Frontal cortex (tissue), 4 donors: ENCODE data around the gene ZNF668. TPM values are rescaled to one million over a fixed set of nuclear protein-coding genes. Genes with fewer than 3 reads are reported as not detected.
A peak's percentile ranks its signal among the peaks of the same experiment; 100 is the strongest.

Experiments
- DNase-seq, 2 donors: peaks; one replicate each; pipeline ENCODE4 v3.0.0; 2012; ENCODE audit warnings: low spot score in 2 of 2
- FAIRE-seq: peaks from 2 replicates; lab custom pipeline; 2012; peaks lifted over from hg19 to GRCh38; lab: Jason Lieb, UNC
- total RNA-seq: library from RNA; depleted of rRNA; stranded (reverse); fragments of >200 nt; gene quantifications from one replicate; pipeline ENCODE4 v1.2.3, GENCODE V29; 2014
- donor health status: control.
- donor health status: control.
- donor health status: control.

Gene ZNF668
- total RNA-seq, 1 donor from 2014 or later: 9.0 TPM

DNA sequence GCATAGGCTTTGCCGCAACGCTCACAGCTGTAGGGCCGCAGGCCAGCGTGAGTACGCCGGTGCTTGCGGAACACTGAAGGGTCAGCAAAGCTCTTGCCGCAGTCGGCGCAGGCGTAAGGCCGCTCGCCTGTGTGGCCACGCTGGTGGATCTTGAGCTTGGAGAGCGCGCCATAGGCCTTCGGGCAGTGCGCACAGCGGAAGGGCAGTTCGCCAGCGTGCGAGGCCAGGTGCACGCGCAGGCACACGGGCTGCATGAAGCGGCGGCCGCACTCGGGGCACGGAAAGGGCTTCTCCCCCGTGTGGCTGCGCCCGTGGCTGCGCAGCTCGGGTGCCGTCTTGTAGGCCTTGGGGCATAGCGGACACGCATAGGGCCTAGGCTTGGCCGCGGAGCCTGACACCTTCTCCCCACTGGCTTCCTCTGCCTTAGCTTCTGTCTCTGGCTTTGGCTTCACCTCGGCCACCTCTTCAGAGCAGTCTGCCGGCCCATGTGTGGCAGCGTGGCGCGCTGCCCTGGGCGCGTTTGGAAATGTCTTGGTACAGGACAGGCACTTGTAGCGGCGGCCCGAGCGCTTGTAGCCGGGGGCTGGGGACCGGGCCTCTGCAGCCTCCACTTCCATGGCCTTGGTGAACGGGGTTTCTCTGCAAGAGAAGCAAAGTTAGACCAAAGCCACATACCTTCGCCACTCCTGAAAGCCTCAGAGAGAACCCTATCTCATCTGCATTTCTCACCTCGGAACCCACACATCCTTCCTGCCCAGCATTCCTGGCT is 10.0 kb downstream of the ZNF668 start:
- DNase-seq (no peak), FAIRE-seq (no peak)

DNA sequence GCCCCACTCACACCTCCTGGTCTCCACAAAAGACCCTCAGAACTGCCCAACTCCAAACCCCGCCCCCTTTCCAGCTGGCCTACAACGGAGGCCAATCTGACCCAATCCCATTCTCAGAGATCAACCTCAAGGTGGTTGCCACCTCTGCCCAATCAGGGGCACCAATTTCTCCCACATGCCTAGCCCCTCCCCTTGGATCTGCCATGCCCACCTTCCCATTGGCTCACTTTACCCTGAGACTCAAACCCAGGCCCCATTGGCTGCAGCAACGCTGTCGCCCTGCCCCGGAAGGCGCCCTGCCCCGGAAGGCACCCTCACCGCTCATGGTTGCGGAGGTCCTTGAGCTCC is 10.6 kb downstream of the ZNF668 start:
- DNase-seq (no peak), FAIRE-seq (no peak)

DNA sequence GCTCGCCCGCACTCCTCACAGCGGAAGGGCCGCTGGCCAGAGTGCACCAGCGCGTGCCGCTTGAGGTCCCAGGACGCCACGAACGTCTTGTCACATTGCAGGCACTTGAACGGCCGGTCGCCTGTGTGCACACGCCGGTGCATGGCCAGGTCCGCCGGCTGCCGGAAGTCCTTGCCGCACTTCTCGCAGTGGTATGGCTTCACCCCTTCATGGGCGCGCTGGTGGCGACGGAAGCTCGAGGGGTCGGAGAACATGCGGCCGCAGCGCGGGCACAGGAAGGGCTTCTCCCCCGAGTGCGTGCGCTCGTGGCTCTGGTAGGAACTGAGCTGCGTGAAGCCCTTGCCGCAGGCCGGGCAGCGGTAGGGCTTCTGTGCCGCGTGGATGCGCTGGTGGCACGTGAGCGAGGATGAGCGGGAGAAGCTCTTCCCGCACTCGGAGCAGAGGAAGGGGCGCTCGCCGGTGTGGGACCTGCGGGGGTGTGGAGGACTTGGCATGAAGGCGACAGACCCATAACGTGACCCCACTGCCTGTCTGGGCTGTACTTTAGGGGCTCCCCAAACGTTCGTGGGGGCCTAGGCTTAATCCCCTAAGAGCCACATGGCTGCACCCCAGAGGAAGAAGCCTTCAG is 12.1 kb downstream of the ZNF668 start:
- DNase-seq (no peak), FAIRE-seq (no peak)

DNA sequence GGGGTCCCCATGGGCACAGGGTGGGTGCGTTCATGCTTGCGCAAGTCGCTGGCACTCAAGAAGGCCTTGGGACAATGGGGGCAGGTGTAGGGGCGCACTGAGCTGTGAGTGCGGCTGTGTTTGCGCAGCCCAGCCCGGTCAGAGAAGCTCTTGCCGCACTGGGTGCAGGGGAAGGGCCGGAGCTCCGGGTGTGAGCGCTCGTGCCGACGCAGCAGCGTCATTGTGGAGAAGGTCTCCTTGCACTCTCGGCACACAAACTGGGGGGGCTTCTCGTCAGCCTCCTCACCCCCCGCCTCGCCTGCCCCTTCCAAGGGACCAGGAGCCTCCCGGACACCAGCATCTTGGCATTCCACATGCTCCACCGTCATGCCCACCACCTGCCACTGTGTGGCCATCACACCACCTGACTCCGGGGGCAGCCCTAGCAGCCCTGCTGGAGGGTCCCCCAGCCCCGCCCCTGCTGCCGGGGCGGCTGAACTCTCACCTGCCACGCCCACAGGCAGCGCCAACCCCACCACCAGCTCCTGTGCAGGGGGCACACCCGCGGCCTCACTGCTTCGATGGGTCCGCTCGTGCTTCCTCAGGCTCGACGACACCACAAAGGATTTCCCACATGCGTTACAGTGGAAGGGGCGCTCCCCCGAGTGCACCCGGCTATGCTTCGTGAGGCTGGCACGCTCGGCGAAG is 12.8 kb downstream of the ZNF668 start:
- DNase-seq (no peak), FAIRE-seq (no peak)

DNA sequence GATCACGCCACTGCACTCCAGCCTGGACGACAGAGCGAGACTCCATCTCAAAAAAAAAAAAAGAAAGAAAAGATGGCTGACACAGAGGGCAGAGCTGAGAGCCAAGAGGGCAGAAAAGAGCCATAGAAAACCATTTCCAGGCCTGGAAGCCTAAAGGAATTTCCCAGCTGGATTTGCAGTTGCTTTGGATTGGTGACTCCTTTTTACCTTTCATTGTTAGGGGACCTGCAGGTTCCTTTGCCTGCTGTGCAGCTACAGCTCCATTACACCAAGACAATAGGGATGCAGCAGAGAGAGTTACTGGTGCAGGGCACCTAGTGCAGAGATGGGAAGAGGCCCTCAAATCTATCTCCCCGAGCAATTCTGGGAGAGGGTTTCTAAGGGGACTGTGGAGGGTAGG is 18.4 kb downstream of the ZNF668 start:
- DNase-seq (no peak), FAIRE-seq (no peak)

DNA sequence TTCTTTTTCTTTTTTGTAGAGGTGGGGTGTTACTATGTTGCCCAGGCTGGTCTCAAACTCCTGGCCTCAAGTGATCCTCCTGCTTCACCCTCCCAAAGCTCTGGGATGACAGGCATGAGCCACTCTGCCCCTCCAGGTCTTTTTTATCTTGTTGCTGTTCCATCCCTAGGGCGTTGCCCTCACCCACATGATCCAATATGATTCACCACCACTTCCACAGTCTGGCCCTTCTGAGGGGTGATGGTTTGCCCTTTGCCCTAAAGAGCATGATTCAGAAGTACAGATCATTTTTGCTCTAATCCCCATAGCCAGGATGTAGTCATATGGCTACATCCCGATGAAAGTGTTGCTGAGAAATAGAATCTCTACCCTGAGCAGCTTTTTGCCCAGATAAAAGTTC is 21.9 kb downstream of the ZNF668 start:
- no peak for FAIRE-seq
- DNase-seq: no peak

DNA sequence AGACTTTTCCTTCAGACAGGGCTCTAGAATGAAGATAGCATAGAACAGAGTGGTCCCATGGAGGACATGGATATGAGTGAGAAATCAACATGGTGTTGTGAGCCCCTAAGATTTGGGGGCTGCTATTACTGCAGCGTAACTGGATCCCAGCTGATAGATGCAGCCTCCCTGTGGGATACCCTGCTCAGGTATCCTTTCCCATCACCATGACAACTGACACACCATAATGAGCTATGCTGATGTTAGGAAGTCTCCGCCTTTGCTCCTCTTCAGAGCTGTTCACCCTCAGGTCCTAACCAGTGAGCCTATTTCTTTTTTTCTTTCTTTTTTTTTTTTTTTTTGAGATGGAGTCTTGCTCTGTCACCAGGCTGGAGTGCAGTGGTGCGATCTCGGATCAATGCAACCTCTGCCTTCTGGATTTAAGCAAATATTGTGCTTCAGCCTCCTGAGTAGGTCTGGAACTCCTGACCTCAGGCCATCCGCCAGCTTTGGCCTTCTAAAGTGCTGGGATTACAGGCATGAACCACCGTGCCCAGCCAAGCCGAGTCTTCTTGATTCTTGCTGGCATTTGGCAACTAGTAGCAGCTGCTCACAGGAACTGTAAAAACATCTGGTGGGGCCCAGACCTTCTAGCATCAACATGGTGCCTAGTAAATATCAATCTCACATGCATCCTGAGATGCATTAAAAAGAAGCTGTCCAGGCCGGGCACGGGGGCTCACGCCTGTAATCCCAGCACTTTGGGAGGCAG is 23.6 kb downstream of the ZNF668 start:
- DNase-seq: no peak
- no peak for FAIRE-seq

DNA sequence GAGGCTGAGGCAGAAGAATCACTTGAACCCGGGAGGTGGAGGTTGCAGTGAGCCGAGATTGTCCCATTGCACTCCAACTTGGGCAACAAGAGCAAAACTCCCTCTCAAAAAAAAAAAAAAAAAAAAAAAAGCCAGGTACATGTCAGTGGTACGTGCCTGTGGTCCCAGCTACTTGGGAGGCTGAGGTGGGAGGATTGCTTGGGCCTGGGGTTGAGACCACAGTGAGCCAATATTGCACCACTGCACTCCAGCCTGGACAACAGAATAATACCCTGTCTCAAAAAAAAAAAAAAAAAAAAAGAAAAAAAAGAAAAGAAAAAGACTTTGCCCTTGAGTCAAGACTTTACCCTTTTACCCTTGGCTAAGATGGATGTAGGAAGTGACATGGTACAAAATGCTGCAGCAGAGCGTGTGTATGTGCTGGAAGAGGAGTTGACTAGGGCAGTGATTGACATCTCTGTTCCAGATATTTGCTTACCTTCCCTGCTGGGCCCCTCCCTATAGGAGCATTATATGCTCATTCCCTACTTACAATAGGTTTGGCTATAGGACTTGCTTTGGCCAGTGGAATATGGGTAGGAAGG is 30.1 kb downstream of the ZNF668 start:
- DNase-seq (no peak), FAIRE-seq (no peak)

DNA sequence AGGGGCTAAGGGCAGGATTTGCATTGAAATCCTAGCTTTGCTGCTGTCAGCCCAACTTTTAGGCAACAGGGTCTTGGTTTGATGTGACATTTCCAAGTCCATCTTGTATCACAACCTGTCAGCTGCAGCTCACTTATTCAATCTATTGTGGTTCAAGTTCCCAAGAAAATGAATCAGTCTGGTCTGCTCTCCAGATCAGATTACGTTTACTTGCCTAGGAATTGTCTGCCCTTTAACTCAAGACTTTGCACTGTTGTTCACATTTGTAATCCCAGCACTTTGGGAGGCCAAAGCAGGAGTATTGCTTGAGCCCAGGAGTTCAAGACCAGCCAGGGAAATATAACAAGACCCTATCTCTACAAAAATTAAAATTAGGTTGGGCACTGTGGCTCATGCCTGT is 30.7 kb downstream of the ZNF668 start:
- DNase-seq (no peak), FAIRE-seq (no peak)

DNA sequence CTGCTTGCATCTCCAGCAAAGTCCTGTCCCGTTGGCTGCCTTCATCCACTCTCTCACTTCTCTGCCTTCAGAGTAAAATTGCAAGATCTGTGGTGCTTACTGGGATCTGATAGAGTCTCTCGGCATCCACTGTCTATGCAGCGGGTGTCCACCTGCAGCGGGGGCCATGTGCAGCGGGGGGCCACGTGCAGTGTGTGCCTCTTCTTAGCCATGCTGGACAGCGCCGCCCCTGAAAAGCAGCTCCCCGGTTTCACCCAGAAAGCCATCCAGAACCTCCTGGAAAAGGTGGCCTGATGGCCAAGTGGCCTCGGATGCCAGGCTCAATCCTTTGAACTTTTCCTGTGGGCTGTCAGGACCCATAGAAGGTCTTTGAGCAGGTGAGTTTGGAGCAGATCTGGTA is 31.2 kb downstream of the ZNF668 start:
- FAIRE-seq (no peak), DNase-seq (no peak)

DNA sequence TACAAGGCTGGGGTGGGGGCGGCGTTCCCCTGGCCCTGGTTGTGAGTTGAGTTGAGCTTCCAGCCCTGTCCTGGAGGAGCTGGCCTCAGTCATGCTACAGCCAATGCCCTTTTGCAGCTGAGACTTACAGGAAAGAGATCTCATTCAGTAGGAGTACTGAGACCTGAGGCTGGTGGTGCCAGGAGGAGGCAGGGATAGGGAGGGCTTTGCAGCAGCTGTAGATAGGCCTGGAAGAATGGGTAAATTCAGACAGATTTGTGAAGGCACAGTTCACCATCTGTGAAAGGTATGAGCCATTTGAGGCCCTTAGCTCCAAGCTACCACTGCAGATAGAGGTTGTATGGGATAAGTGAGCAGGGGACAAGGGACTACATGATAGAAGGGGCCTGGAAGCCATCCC is 35.0 kb downstream of the ZNF668 start:
- no peak for FAIRE-seq

DNA sequence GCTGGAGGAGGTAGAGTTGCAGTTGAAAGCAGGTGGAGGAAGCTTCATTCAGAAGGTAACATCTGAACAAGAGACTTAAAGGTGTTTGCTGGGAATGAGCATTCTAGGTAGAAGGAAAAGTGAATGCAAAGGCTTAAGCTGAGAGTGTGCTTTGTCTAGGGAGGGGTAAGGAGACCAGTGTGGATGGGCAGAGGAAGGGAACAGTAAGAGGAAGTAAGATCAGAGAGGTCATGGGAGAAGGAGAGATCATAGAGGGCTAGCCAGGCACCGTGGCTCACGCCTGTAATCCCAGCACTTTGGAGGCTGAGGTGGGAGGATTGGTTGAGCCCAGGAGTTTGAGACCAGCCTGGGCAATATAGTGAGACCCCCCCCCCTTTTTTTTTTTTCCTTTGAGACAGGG is 37.3 kb downstream of the ZNF668 start:
- DNase-seq (no peak), FAIRE-seq (no peak)

More for the DNA sequence above, 35.0 kb downstream of the ZNF668 start:
- DNase-seq: no peak

DNA sequence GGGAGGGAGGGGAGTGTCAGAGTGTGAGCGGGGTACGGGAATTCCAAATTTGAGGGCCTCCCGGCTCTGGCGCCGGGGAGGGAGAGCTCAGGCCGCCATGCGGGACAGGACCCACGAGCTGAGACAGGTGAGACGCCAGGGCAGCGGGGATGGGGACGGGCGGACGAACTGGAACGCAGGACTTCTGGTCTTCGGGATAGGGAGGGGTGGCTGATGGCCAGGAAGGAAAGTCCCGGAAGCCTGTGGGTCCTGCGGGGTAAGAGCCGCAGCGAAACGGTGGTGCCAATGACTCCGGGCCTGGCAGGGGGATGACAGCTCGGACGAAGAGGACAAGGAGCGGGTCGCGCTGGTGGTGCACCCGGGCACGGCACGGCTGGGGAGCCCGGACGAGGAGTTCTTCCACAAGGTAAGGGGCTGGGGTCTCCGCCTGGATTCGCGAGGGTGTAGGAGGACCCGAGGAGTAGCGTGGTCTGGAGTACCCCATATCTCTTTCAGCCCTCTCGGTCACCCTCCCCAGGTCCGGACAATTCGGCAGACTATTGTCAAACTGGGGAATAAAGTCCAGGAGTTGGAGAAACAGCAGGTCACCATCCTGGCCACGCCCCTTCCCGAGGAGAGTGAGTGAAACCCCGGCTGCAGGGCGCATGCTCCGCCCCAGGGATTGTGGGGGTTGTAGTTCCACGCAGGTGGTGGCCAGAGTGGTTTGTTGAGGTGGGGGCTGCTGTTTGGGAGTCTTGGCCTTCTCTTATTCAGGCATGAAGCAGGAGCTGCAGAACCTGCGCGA is 40.1 kb downstream of the ZNF668 start:
- FAIRE-seq (no peak), DNase-seq (peak; percentile 88 to 91)

DNA sequence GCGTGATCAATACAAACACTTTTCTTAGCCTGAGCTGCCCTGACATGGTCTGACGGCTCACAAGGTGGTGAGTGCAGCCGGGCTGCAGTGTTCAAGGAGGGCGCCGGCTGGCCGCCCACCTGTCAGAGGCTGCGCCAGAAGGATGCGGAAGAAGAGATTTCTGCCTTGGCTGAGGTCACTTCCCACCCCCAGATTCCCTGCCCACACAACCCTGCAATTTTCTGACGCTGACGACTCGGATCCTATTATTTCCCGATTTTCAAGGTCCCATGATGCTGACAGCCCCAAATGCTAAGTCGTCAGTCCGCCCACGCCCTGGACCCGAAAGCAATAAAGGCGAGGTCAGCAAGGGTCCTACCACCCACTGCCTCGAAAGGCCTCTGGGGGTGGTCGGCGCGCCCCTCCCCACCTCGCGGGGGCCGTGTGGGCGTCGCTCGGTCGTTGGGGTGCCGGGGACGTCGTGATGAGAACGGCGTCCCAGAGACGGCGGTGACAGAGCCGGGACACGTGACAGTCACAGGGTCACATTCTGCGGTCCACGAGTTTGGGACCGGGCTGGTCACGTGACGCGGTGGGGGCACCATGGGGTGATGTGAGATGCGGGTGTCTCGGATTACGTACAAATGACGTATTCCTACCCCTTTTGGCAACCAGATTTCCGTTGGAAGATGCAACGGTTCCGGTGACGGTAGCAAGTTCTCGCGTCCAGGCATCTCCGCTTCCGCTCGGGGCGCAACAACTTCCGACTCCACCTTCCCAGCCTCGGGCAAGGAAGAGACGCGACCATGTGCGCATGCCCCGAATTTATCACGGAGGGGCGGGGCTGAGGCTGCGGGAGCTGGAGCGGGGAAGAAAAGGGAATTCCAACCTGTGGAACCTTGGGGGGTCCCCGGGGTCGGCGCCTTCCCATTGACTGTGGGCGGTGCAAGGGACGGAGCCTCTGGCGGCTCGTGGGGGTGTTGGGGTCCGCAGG is 41.0 kb downstream of the ZNF668 start, which contains the start of gene STX4:
TSS of gene STX4 (plus strand) at position 823 of the 973 bp plus-strand sequence. CDS start 248 bp downstream, outside the sequence.
- DNase-seq: peak; percentile 92 to 94
- FAIRE-seq: peak; percentile 31

DNA sequence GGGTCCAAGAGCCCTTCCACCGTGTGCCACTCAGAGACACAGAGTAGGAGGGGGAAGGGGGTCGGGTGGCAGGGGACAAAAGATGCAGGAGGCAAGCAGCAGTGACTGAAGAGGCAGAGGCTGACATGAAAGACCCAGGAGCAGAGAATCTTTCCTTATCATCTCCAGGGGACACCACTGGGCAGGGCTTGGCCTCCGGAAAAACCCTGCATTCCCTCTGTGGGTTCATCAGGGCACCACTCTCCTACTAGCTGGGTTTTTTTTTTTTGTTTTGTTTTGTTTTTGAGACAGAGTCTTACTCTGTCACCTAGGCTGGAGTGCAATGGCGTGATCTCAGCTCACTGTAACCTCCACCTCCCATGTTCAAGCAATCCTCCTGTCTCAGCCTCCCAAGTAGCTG is 42.8 kb downstream of the ZNF668 start:
- DNase-seq: no peak
- no peak for FAIRE-seq

DNA sequence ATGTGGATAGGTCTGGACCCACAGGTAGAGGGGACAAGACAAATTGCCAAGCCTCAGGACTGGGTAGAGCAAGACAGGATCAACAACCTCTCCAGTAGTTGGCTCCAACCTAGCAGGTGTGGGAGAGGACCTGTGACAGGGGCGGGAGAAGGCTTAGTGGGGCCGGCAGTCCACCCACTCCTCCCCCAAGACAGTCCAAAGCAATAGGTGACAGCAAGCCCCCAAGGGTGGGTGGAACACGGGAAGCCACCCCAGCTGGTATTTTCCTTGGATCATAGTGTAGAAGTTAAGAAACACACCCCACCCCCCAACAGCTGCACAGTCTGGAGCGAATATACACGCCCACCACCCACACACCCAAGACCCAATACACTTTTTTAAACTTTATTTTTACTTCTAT is 44.8 kb downstream of the ZNF668 start:
- no peak for DNase-seq
- FAIRE-seq: no peak

DNA sequence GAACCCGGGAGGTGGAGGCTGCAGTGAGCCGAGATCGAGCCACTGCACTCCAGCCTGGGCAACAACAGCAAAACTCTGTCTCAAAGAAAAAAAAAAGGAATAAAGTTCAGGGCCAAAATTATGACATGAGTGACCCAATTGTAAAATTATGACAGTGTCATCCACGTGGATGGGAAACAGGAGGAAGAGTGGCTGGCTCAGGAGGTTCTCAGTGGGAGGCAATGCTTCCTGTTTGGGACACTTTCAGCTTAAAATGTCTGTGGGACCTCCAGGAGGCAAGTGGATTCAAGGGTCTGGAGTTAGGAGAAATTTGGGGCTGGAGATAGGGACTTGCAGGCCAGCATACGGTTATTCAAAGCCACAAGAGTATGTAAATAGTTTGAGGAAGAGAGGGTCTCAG is 48.7 kb downstream of the ZNF668 start:
- FAIRE-seq: no peak
- DNase-seq: no peak

DNA sequence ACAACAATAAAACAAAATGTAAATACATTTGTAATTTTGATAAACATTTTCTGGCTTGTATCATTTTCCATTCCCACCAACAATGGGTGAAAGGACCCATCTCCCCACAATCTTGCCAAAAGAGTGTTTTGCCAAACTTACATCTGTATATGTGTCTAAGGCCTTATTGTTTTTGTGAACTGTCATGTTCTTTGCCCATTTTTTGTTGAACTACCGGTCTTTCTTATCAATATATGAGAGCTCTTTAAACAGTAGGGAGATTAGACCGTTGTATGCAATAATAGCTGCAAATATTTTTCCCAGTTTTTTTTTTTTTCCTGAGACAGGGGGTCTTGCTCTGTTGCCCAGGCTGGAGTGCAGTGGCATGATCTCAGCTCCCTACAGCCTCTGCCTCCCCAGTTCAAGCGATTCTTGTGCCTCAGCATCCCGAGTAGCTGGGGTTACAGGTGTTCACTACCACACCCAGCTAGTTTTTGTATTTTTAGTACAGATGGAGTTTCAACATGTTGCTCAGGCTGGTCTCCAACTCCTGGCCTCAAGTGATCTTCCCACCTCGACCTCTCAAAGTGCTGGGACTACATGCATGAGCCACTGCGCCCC is 50.3 kb downstream of the ZNF668 start:
- FAIRE-seq (no peak), DNase-seq (no peak)
